Measurements from ENCODE around the gene MAPRE3.

MAPRE3 gene

GRCh38 chr2:27051902-27052645 lies 81.6 kb downstream of the MAPRE3 start:
- TF ChIP-seq, protein P1, sequence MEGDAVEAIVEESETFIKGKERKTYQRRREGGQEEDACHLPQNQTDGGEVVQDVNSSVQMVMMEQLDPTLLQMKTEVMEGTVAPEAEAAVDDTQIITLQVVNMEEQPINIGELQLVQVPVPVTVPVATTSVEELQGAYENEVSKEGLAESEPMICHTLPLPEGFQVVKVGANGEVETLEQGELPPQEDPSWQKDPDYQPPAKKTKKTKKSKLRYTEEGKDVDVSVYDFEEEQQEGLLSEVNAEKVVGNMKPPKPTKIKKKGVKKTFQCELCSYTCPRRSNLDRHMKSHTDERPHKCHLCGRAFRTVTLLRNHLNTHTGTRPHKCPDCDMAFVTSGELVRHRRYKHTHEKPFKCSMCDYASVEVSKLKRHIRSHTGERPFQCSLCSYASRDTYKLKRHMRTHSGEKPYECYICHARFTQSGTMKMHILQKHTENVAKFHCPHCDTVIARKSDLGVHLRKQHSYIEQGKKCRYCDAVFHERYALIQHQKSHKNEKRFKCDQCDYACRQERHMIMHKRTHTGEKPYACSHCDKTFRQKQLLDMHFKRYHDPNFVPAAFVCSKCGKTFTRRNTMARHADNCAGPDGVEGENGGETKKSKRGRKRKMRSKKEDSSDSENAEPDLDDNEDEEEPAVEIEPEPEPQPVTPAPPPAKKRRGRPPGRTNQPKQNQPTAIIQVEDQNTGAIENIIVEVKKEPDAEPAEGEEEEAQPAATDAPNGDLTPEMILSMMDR (conservative IDR thresholded peaks at IDR 0.05) = no peak
- no peak; the same call in 1 of the 2 replicates for TF ChIP-seq ZFX (IDR thresholded peaks at IDR 0.05)
- H3K27ac ChIP-seq = peak overlapping the region; percentile 68

DNA sequence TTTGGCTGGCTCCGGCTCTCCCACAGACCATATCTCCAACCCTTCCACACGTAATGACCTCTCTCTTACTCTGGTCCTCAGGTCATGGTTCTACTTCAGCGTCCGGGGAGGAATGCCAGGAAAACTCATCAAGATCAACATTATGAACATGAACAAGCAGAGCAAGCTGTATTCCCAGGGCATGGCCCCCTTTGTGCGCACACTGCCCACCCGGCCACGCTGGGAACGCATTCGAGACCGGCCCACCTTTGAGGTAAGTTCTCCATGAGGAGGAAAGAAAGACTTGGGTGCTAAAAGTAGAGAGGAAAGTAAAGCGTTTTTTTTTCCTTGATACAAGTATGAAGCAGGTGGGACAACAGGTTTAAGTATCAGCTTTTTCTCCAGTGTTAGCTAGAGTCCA lies 82.9 kb downstream of the MAPRE3 start:
- H3K27ac ChIP-seq = no peak overlapping the region
- TF ChIP-seq, protein P1 (conservative IDR thresholded peaks at IDR 0.05) = no peak

- no peak for TF ChIP-seq ZFX (IDR thresholded peaks at IDR 0.05)
- TF ChIP-seq, protein P1 (conservative IDR thresholded peaks at IDR 0.05) = no peak
- H3K27ac ChIP-seq = no peak overlapping the region
Measured at GRCh38 chr2:27053776-27054175, 83.3 kb downstream of the MAPRE3 start.

DNA sequence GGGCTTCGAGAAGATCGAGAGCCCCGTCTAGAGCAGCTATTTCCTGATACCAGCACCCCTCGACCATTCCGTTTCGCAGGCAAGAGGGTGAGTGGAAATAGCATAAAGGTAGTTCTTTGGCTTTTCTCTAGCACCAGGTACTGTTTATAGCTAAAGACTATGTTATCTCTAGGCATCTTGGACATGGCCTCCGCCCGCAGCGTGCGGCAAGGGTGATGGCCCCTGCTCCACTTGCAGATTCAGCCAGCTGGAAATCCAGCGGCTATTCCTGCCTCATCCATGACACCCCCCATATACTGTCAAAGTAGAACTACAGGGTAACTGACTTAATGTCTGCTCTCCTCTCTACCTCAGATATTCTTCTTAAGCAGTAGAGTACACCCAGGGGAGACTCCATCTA lies 84.3 kb downstream of the MAPRE3 start:
- H3K27ac ChIP-seq = no peak overlapping the region
- TF ChIP-seq, protein P1 (conservative IDR thresholded peaks at IDR 0.05) = no peak
- no peak for TF ChIP-seq ZFX (IDR thresholded peaks at IDR 0.05)

DNA sequence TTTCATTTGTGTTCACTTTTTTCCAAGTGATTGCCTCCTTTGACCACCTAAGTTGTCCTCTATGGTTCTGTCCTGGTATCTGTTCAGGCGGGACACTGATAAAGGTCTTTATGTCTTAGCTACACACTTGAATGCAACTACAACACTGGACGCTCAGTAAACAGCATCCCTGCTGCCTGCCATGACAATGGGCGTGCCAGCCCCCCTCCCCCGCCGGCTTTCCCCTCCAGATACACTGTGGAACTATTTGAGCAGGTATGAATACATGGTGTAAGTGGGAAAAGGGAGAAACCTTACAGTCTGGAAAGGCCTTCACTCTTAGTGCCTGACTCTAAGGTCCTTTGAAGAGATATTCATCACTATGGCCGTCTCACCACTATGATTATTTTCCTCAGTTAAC lies 86.7 kb downstream of the MAPRE3 start:
- TF ChIP-seq, protein P1 (conservative IDR thresholded peaks at IDR 0.05) = no peak
- TF ChIP-seq ZFX (IDR thresholded peaks at IDR 0.05) = no peak
- no peak overlapping the region for H3K27ac ChIP-seq

DNA sequence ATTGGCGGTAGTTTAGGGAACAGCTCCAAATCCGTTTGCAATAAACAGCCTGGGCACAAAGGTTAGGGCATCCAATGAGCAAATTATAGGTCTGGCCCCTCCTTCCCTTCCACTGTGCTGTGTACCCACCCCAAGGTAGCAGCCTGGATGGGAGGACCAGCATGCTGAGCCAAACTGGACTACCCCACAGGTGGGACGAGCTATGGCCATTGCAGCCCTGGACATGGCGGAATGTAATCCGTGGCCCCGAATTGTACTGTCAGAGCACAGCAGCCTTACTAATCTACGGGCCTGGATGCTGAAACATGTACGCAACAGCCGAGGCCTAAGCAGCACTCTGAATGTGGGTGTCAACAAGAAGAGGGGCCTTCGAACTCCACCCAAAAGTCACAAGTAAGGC lies 87.8 kb downstream of the MAPRE3 start:
- no peak for TF ChIP-seq ZFX (IDR thresholded peaks at IDR 0.05)
- TF ChIP-seq, protein P1 (conservative IDR thresholded peaks at IDR 0.05) = no peak
- no peak overlapping the region for H3K27ac ChIP-seq

GRCh38 chr2:27059141-27059820 lies 88.8 kb downstream of the MAPRE3 start:
- TF ChIP-seq, protein P1 (conservative IDR thresholded peaks at IDR 0.05) = no peak
- no peak for TF ChIP-seq ZFX (IDR thresholded peaks at IDR 0.05)
- H3K27ac ChIP-seq = no peak overlapping the region

All from C4-2B (cell line).